CD8-positive, alpha-beta memory T cell (primary cell): Measurements from ENCODE around the gene MYCBP2. TPM values are rescaled to one million over a fixed set of nuclear protein-coding genes. Genes with fewer than 3 reads are reported as not detected.

Source experiments
- CTCF ChIA-PET: fragments of 350-600 bp; sonication (Branson Sonifier 250); formaldehyde crosslinking; loops from one replicate; lab custom pipeline; 2021; ENCODE audit warnings: antibody characterized with exemption; lab: Charles Lee
- POLR2A ChIA-PET: fragments of 350-600 bp; sonication (Branson Sonifier 250); formaldehyde crosslinking; loops from one replicate; lab custom pipeline; 2021; ENCODE audit warnings: antibody characterized with exemption; lab: Charles Lee
- DNase-seq, 5 donors: peaks; one replicate each; pipeline versions ENCODE4 v3.0.0 to v3.0.0-alpha.2; 2020 to 2022; ENCODE audit warnings: mixed read lengths in 1 of 5
- H3K27ac ChIP-seq: one replicate; pipeline ENCODE4 v1.7.0; 2013; ENCODE audit warnings: low read depth, mild to moderate bottlenecking, low read length, moderate library complexity
- H3K27me3 ChIP-seq: 2 replicates; pipeline ENCODE4 v1.7.0; 2013; ENCODE audit warnings: low read length, mild to moderate bottlenecking; ENCODE audit not compliant: insufficient read depth, poor library complexity, severe bottlenecking
- H3K36me3 ChIP-seq: 2 replicates; pipeline ENCODE4 v1.7.0; 2013; ENCODE audit warnings: mild to moderate bottlenecking, low read length, moderate library complexity; ENCODE audit not compliant: insufficient read depth
- H3K4me1 ChIP-seq: 2 replicates; pipeline ENCODE4 v1.7.0; 2013; ENCODE audit warnings: mild to moderate bottlenecking, low read length, moderate library complexity; ENCODE audit not compliant: insufficient read depth
- H3K4me3 ChIP-seq: 2 replicates; pipeline ENCODE4 v1.7.0; 2013; ENCODE audit warnings: mild to moderate bottlenecking, low read length
- H3K9me3 ChIP-seq: 2 replicates; pipeline ENCODE4 v1.7.0; 2013; ENCODE audit warnings: mild to moderate bottlenecking, low read length
- H3K27ac Mint-ChIP-seq, 8 donors: one replicate each; pipeline ENCODE4 v1.8.0; 2020 to 2021; ENCODE audit warnings: mixed read lengths in 8 of 8, mild to moderate bottlenecking in 6 of 8, inconsistent platforms in 3 of 8, moderate library complexity in 3 of 8
- H3K27me3 Mint-ChIP-seq, 2 donors: one replicate each; pipeline ENCODE4 v1.8.0; 2020 to 2021; ENCODE audit warnings: mixed read lengths in 2 of 2, mild to moderate bottlenecking in 1 of 2, moderate library complexity in 1 of 2
- H3K36me3 Mint-ChIP-seq, 3 donors: one replicate each; pipeline ENCODE4 v1.8.0; 2020 to 2021; ENCODE audit warnings: mixed read lengths in 3 of 3, inconsistent platforms in 1 of 3, mild to moderate bottlenecking in 1 of 3
- H3K4me1 Mint-ChIP-seq, 3 donors: one replicate each; pipeline ENCODE4 v1.8.0; 2020 to 2021; ENCODE audit warnings: mixed read lengths in 3 of 3, inconsistent platforms in 1 of 3, mild to moderate bottlenecking in 1 of 3
- H3K4me3 Mint-ChIP-seq, 7 donors: one replicate each; pipeline ENCODE4 v1.8.0; 2020 to 2021; ENCODE audit warnings: mixed read lengths in 7 of 7, mild to moderate bottlenecking in 6 of 7, moderate library complexity in 4 of 7, inconsistent platforms in 2 of 7
- H3K9me3 Mint-ChIP-seq, 5 donors: one replicate each; pipeline ENCODE4 v1.8.0; 2020 to 2022; ENCODE audit warnings: mixed read lengths in 5 of 5, mild to moderate bottlenecking in 3 of 5, moderate library complexity in 2 of 5, inconsistent platforms in 1 of 5
- polyA plus RNA-seq: library from polyadenylated mRNA; unstranded; fragments of 300-500 nt; fragmentation: Illumina TruSeq; gene quantifications from one replicate; pipeline ENCODE4 v1.2.3, GENCODE V29; 2021
- total RNA-seq, 2 experiments: library from RNA; stranded (reverse); gene quantifications; one replicate each; pipeline ENCODE4 v1.2.3, GENCODE V29; 2021

Gene MYCBP2
- total and polyA plus RNA-seq, 3 experiments from 2014 or later, result 44.6 to 111 (median 110) TPM

DNA sequence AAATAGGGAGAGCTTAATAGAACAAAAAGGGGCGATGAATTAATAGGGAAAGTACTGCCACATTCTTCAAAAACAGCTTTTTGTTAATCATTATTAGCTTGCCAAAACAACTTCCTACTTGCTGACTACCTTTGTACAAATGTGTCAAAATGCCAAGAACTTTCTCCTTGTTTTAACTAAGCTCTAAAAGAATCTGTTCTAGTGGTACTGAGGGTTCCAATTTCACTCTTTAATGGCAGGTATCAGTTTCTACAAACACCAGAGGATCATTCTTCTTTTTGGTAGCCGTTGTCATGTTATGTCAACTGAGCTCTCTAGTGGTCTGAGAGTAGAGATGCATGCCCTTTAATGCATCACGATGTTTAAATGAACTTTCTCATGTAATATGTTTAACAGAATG is 270.5 kb downstream of the MYCBP2 start:
- Mint-ChIP-seq H3K4me1 (no peaks in the 10 kb centered on the region), H3K4me3 (no peak overlapping the region), H3K27ac (peak overlapping the region in 1 of 8 donors; percentile 5), H3K9me3 (no peaks in the 10 kb centered on the region), H3K36me3 (peaks cover 6 to 80% (median 14%) of the 10 kb centered on the region in 3 donors), H3K27me3 (no peaks in the 10 kb centered on the region)
- ChIA-PET CTCF (no interaction called here), POLR2A (no interaction called here)
- H3K9me3 ChIP-seq, result no peaks in the 10 kb centered on the region
- H3K27me3 ChIP-seq, result no peaks in the 10 kb centered on the region
- H3K36me3 ChIP-seq, result peaks cover 52% of the 10 kb centered on the region
- H3K4me1 ChIP-seq, result no peaks in the 10 kb centered on the region
- DNase-seq, result no peak
- no peak overlapping the region for H3K27ac ChIP-seq
- H3K4me3 ChIP-seq, result no peak overlapping the region

DNA sequence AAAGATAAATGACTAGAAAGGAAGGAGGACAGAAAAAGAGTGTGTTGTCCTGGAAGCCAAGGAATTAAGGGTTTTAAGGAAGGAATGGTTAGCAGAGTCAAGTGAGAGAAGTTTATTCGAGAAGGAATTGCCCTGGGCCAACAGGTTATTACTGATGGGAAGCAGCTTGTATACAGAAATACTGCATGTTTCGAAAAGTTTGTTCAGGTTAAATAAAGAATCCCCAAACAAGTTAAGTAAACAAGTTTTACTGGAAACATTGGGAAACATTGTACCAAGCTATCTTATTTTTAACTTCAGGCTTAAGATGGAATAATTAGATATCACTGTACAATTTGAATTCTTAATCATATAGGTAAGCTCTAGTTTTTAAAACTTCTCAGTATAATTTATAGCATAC is 271.7 kb downstream of the MYCBP2 start:
- no peak overlapping the region for H3K27ac ChIP-seq
- no peak for DNase-seq
- CTCF ChIA-PET, result no interaction called here
- no peaks in the 10 kb centered on the region for H3K9me3 ChIP-seq
- H3K36me3 ChIP-seq, result peaks cover 61% of the 10 kb centered on the region
- H3K4me1 ChIP-seq, result no peaks in the 10 kb centered on the region
- no peak overlapping the region for H3K4me3 ChIP-seq
- Mint-ChIP-seq H3K27me3 (no peaks in the 10 kb centered on the region), H3K4me1 (no peaks in the 10 kb centered on the region), H3K4me3 (no peak overlapping the region), H3K9me3 (no peaks in the 10 kb centered on the region), H3K36me3 (peaks cover 11 to 82% (median 18%) of the 10 kb centered on the region in 3 donors), H3K27ac (peak overlapping the region in 1 of 8 donors; percentile 10)
- POLR2A ChIA-PET, result interaction anchor here (0.7 to 1.1 kb wide), 2 partner anchors 29 to 586 kb away, joined by 3 to 4 read pairs; partner anchors contain the start of gene FBXL3
- no peaks in the 10 kb centered on the region for H3K27me3 ChIP-seq

DNA sequence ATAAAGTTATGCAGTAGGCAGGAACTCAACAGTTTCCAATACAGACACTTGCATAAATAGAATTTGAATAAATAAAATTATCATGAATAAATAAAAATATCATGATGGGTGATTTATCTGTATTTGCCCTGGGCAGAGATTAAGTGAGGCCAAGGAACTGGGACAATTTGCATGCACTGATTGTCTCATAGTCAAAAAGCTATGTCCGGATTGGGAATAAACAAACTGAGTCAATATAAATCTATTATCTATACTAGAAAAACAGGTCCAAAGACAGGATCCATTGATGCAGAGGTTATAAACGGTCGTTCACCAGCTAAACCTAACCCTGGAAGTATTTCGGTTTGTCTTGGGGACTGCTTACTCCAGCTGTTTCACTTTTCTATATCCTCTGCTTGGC is 273.7 kb downstream of the MYCBP2 start:
- no peaks in the 10 kb centered on the region for H3K9me3 Mint-ChIP-seq
- Histone ChIP-seq H3K4me1 (no peaks in the 10 kb centered on the region), H3K27ac (no peak overlapping the region), H3K36me3 (peaks cover 64% of the 10 kb centered on the region), H3K4me3 (no peak overlapping the region), H3K27me3 (no peaks in the 10 kb centered on the region), H3K9me3 (no peaks in the 10 kb centered on the region)
- no peaks in the 10 kb centered on the region for H3K4me1 Mint-ChIP-seq
- H3K36me3 Mint-ChIP-seq, result peaks cover 22 to 86% (median 28%) of the 10 kb centered on the region in 3 donors
- POLR2A ChIA-PET, result interaction anchor here (1.1 kb wide), 1 partner anchor 25 kb away, joined by 3 read pairs; no protein-coding TSS in a partner anchor
- CTCF ChIA-PET, result no interaction called here
- H3K27me3 Mint-ChIP-seq, result no peaks in the 10 kb centered on the region
- no peak overlapping the region for H3K4me3 Mint-ChIP-seq
- DNase-seq, result no peak
- H3K27ac Mint-ChIP-seq, result no peak overlapping the region

DNA sequence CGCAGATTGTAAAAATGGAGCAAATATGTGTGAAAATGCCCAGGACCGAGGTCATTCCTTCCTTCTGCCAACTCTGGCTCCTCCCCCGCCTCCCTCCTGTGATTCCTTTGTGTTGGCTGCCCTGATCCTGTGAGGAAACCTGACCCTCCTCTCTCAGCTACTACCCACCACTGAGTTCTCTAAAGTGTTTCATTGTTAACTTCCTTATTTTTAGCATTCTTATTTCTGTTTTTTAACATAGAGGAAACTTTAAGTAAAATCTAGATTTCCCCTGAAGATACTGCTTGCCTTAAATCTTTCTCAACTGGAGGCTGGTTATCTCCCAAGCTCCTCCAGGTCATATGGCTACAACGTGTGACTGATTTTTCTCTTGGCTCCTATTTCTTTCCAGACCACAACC is 278.2 kb downstream of the MYCBP2 start:
- no peaks in the 10 kb centered on the region for H3K9me3 Mint-ChIP-seq
- Histone ChIP-seq H3K4me3 (no peak overlapping the region), H3K4me1 (no peaks in the 10 kb centered on the region), H3K9me3 (no peaks in the 10 kb centered on the region), H3K36me3 (peaks cover 36% of the 10 kb centered on the region), H3K27me3 (no peaks in the 10 kb centered on the region), H3K27ac (no peak overlapping the region)
- H3K4me1 Mint-ChIP-seq, result no peaks in the 10 kb centered on the region
- POLR2A ChIA-PET, result no interaction called here
- H3K4me3 Mint-ChIP-seq, result no peak overlapping the region
- no peaks in the 10 kb centered on the region for H3K27me3 Mint-ChIP-seq
- CTCF ChIA-PET, result no interaction called here
- DNase-seq, result no peak
- peaks cover 16 to 79% (median 24%) of the 10 kb centered on the region in 3 donors for H3K36me3 Mint-ChIP-seq
- peak overlapping the region in 5 of 8 donors; percentile 29 to 77 (median 33) for H3K27ac Mint-ChIP-seq

DNA sequence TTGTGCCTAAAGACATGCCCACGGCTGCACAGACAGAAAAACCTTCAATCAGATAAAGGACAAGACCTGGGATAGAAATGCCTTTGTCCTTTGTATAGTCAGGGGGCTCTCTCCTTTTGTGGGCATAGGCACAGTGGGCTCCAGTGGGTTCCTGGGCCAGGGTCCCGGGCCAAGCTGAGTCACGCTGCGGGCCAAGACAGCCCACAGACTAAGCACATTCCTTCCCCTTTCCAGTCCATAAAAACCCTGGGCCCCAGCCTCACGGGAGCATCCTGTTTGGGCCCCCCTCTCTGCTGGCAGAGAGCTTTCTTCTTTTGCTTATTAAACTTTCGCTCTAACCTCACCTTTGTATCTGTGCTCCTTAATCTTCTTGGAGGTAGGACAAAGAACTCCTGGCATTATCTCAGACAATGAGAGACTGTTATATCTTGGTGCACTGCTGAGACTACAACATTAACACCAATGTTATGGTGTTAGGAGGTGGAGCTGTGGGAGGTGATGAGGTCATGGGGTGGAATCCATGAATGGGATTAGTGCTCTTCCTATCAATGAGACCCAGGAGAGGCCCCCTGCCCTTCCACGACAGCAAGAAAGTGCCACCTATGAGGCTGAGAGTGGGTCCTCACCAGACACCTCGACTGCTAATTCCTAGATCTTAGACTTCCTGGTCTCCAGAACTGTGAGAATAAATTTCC is 279.1 kb downstream of the MYCBP2 start:
- POLR2A ChIA-PET, result no interaction called here
- Histone ChIP-seq H3K36me3 (peaks cover 33% of the 10 kb centered on the region), H3K27ac (no peak overlapping the region), H3K4me3 (no peak overlapping the region), H3K4me1 (no peaks in the 10 kb centered on the region), H3K9me3 (no peaks in the 10 kb centered on the region), H3K27me3 (no peaks in the 10 kb centered on the region)
- CTCF ChIA-PET, result no interaction called here
- no peaks in the 10 kb centered on the region for H3K9me3 Mint-ChIP-seq
- peaks cover 0 to 3% (median 0%) of the 10 kb centered on the region in 3 donors for H3K4me1 Mint-ChIP-seq
- H3K36me3 Mint-ChIP-seq, result peaks cover 16 to 74% (median 24%) of the 10 kb centered on the region in 3 donors
- DNase-seq, result no peak
- no peak overlapping the region for H3K27ac Mint-ChIP-seq
- no peak overlapping the region for H3K4me3 Mint-ChIP-seq
- no peaks in the 10 kb centered on the region for H3K27me3 Mint-ChIP-seq

DNA sequence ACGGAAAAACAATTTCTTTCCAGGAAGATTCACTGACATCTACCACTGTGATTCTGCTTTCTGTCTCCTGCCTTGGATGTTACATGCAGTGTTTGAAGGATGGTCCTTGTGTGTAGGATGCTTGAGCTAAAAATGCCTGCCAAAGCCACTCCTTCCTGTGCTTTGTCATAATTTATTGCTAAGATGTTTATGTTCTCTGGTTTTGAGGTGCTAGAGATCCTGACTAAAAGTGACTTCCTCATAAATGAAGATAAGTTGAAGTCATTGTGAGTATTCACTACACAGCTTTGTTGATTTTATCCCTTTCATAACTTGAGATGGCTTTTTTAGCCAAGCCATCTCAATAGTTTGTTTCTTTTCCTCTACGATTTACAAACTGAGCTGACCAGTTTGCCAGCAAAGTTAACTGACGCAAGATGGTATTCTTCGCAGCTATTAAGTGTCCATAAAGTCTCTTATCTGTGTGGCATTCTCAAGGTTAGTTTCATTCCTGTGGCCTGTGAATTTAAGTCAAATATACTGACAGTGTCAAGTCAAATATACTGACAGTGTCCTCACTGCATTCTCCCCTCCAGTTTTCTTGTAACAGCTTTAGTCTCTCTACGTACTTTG is 284.2 kb downstream of the MYCBP2 start:
- peaks cover 5% of the 10 kb centered on the region for H3K36me3 ChIP-seq
- Mint-ChIP-seq H3K4me1 (peaks cover 0 to 3% (median 1%) of the 10 kb centered on the region in 3 donors), H3K27me3 (no peaks in the 10 kb centered on the region), H3K36me3 (peaks cover 0 to 30% (median 10%) of the 10 kb centered on the region in 3 donors), H3K27ac (peak overlapping the region in 1 of 8 donors; percentile 54), H3K9me3 (no peaks in the 10 kb centered on the region), H3K4me3 (no peak overlapping the region)
- H3K4me1 ChIP-seq, result no peaks in the 10 kb centered on the region
- DNase-seq, result no peak
- H3K27ac ChIP-seq, result no peak overlapping the region
- no peaks in the 10 kb centered on the region for H3K9me3 ChIP-seq
- no peak overlapping the region for H3K4me3 ChIP-seq
- no peaks in the 10 kb centered on the region for H3K27me3 ChIP-seq
- CTCF ChIA-PET, result interaction anchor here (1.4 kb wide), 1 partner anchor 43 kb away, joined by 3 read pairs; no protein-coding TSS in a partner anchor
- POLR2A ChIA-PET, result interaction anchor here (1.0 to 1.4 kb wide), 2 partner anchors 14 to 16 kb away, joined by 4 to 5 read pairs; partner anchors contain the start of gene FBXL3

DNA sequence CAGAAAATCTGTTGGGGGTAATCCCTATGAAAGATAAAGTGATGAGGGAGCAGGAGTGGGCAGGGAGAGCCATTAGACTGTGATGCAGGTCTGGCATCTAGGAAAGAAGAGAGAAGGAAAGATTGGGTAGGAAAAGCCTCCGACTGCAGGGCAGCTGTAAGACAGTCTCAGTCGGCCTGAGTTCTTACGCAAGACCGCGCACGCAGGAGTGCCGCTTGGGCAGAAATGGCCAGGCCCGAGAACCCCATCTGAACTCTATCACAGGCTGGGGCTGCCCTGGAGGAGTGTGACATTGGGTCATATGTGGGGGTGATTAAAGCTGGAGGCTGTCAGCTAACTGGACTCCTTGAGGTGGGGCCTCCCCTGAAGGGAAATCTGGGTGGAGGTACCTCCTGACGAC is 286.1 kb downstream of the MYCBP2 start:
- no peaks in the 10 kb centered on the region for H3K27me3 ChIP-seq
- no peak overlapping the region for H3K4me3 ChIP-seq
- Mint-ChIP-seq H3K36me3 (peaks cover 0 to 14% (median 3%) of the 10 kb centered on the region in 3 donors), H3K4me3 (no peak overlapping the region), H3K9me3 (no peaks in the 10 kb centered on the region), H3K27me3 (no peaks in the 10 kb centered on the region), H3K27ac (no peak overlapping the region), H3K4me1 (peaks cover 0 to 3% (median 1%) of the 10 kb centered on the region in 3 donors)
- no peaks in the 10 kb centered on the region for H3K36me3 ChIP-seq
- no peak overlapping the region for H3K27ac ChIP-seq
- DNase-seq, result no peak
- H3K9me3 ChIP-seq, result no peaks in the 10 kb centered on the region
- POLR2A ChIA-PET, result no interaction called here
- CTCF ChIA-PET, result interaction anchor here (1.4 kb wide), 1 partner anchor 41 kb away, joined by 3 read pairs; no protein-coding TSS in a partner anchor
- H3K4me1 ChIP-seq, result no peaks in the 10 kb centered on the region

DNA sequence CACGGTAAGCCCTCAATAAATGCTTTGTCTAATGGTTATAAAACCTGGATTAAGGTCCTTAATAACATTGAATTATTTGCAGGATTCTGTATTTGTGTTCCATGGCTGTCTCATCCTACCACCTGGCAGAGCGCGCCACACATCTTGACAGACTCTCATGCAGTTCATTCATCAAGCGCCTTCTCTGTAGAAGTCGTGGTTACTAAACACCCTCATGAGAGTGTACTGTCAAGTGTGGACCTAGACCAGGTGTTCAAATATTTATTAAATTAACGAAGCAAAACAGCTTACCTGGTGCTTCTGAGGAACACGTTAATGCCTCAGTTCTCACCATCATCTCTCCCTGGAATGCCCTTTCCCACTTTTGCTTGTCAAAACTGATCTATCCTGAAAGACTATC is 286.8 kb downstream of the MYCBP2 start:
- H3K27ac Mint-ChIP-seq, result no peak overlapping the region
- CTCF ChIA-PET, result no interaction called here
- Histone ChIP-seq H3K9me3 (no peaks in the 10 kb centered on the region), H3K4me3 (no peak overlapping the region), H3K4me1 (no peaks in the 10 kb centered on the region), H3K36me3 (no peaks in the 10 kb centered on the region), H3K27ac (no peak overlapping the region), H3K27me3 (no peaks in the 10 kb centered on the region)
- DNase-seq, result no peak
- POLR2A ChIA-PET, result no interaction called here
- H3K4me1 Mint-ChIP-seq, result peaks cover 0 to 3% (median 1%) of the 10 kb centered on the region in 3 donors
- no peaks in the 10 kb centered on the region for H3K27me3 Mint-ChIP-seq
- H3K4me3 Mint-ChIP-seq, result no peak overlapping the region
- H3K36me3 Mint-ChIP-seq, result peaks cover 0 to 9% (median 3%) of the 10 kb centered on the region in 3 donors
- H3K9me3 Mint-ChIP-seq, result no peaks in the 10 kb centered on the region
